Esophagus squamous epithelium (tissue), 4 donors: Measurements from ENCODE around the gene HCFC2. TPM values are rescaled to one million over a fixed set of nuclear protein-coding genes. Genes with fewer than 3 reads are reported as not detected.

Experiments
- small RNA-seq, 4 donors: library from RNA; depleted of rRNA; stranded (forward); fragments of <200 nt; gene quantifications; one replicate each; pipeline ENCODE3, GENCODE V24; 2016
- total RNA-seq, 4 donors: library from RNA; depleted of rRNA; stranded (reverse); fragments of >200 nt; gene quantifications; one replicate each; pipeline ENCODE4 v1.1.0, GENCODE V29; 2016

HCFC2 gene
- total RNA-seq, 4 donors from 2014 or later = 10.1 to 17.7 (median 14.7) TPM

Small RNA genes lying within 50 kb of the gene (small RNA-seq; reads per million reads assigned to genes)
- 0 reads per million in 4 donors for gene RNA5SP370

Other genes with a start within 250 kb of the HCFC2 start
- gene NT5DC3, start 223.3 kb upstream of the HCFC2 start, total RNA-seq = 10 to 100 TPM in 1 of 4 donors, 1 to 10 TPM in 3; 4.7 to 32.2 (median 5.8) TPM
- 100 to 1,000 TPM; 206 to 319 (median 209) TPM for gene HSP90B1, start 134.1 kb upstream of the HCFC2 start, total RNA-seq
- 10 to 100 TPM; 19.4 to 42.8 (median 24.9) TPM for gene TDG, start 98.7 kb upstream of the HCFC2 start, total RNA-seq
- 1 to 10 TPM in 2 of 4 donors, under 1 TPM in 1, not detected in 1; 0.61 to 4.8 (median 2.7) TPM for gene GLT8D2, start 14.3 kb upstream of the HCFC2 start, total RNA-seq
- 10 to 100 TPM in 3 of 4 donors, 1 to 10 TPM in 1; 8.1 to 31.5 (median 12.9) TPM for gene NFYB, start 73.7 kb downstream of the HCFC2 start, total RNA-seq
- gene TXNRD1, start 151.2 kb downstream of the HCFC2 start, total RNA-seq = 100 to 1,000 TPM in 2 of 4 donors, 10 to 100 TPM in 2; 40.6 to 125 (median 82.0) TPM
- 10 to 100 TPM in 2 of 4 donors, 1 to 10 TPM in 2; 1.8 to 17.1 (median 7.0) TPM for gene EID3, start 239.2 kb downstream of the HCFC2 start, total RNA-seq